Body of pancreas (tissue), 4 donors: ENCODE measurements around the gene VPS16.

Experiments
- CTCF ChIP-seq, 7 experiments: fragments of 450-650 bp in 4 of 7; fragments of 200-600 bp in 3 of 7; sonication (generic) in 3 of 7; IDR thresholded peaks; one replicate each; pipeline ENCODE4 v1.5.1; 2016 to 2019; ENCODE audit warnings: antibody characterized with exemption in 7 of 7
- POLR2A ChIP-seq, 3 donors: fragments of 450-650 bp; IDR thresholded peaks; one replicate each; pipeline ENCODE4 v1.6.1; 2016; ENCODE audit warnings: antibody characterized with exemption in 3 of 3, mild to moderate bottlenecking in 2 of 3

GRCh38 chr20:2793471-2793870 lies 47.1 kb upstream of the VPS16 start:
- TF ChIP-seq POLR2A (IDR thresholded peaks at IDR 0.05) (no peak), CTCF (IDR thresholded peaks at IDR 0.05) (no peak)
